ENCODE measurements around the gene DNAH17. TPM values are rescaled to one million over a fixed set of nuclear protein-coding genes. Genes with fewer than 3 reads are reported as not detected.

The DNAH17 gene
- total RNA-seq, 1 donor from 2014 or later = 0.25 TPM

DNA sequence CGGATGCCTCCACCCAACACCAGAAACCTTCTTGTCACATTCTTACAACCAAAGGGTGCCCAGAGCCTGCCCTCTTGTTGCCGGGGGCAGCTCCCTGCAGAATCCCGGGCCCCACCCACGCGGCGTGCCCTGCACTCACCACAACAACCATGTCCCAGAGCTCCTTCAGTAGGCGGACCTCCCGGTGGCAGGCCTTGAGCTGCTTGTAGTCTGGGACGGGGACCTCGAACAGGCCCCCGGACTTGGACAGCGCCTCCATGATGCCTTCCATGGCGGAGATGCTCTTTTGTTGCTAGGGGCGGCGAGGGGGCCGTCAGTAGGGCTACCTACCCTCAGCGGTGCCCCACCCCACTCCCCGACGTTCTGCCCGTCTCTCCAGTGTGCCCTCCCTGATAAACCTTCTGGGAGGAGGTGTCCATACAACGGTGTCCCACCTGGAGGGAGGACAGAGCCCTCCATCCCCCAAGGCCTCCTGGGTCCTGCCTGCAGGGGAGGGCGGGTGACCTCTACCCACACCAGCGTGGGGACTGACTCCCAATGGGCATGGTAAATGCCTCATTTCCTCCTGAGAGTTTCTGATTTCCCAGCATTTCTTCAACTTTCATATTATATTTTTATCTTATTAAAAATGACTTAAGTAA, 52.2 kb downstream of the DNAH17 start:
- DNase-seq (ENCODE audit: low read depth) = no peak
- H3K36me3 ChIP-seq (ENCODE audit: control insufficient read depth, insufficient read depth, low read length) = no peaks in the 10 kb centered on the region
- H3K4me3 ChIP-seq (ENCODE audit: low read depth, low read length) = no peak overlapping the region
- TF ChIP-seq, protein P1, sequence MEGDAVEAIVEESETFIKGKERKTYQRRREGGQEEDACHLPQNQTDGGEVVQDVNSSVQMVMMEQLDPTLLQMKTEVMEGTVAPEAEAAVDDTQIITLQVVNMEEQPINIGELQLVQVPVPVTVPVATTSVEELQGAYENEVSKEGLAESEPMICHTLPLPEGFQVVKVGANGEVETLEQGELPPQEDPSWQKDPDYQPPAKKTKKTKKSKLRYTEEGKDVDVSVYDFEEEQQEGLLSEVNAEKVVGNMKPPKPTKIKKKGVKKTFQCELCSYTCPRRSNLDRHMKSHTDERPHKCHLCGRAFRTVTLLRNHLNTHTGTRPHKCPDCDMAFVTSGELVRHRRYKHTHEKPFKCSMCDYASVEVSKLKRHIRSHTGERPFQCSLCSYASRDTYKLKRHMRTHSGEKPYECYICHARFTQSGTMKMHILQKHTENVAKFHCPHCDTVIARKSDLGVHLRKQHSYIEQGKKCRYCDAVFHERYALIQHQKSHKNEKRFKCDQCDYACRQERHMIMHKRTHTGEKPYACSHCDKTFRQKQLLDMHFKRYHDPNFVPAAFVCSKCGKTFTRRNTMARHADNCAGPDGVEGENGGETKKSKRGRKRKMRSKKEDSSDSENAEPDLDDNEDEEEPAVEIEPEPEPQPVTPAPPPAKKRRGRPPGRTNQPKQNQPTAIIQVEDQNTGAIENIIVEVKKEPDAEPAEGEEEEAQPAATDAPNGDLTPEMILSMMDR (IDR thresholded peaks at IDR 0.05; ENCODE audit: insufficient read depth, low read length, poor library complexity, severe bottlenecking) = no peak
- H3K27me3 ChIP-seq (ENCODE audit: control insufficient read depth, insufficient read depth, low read length) = no peaks in the 10 kb centered on the region

DNA sequence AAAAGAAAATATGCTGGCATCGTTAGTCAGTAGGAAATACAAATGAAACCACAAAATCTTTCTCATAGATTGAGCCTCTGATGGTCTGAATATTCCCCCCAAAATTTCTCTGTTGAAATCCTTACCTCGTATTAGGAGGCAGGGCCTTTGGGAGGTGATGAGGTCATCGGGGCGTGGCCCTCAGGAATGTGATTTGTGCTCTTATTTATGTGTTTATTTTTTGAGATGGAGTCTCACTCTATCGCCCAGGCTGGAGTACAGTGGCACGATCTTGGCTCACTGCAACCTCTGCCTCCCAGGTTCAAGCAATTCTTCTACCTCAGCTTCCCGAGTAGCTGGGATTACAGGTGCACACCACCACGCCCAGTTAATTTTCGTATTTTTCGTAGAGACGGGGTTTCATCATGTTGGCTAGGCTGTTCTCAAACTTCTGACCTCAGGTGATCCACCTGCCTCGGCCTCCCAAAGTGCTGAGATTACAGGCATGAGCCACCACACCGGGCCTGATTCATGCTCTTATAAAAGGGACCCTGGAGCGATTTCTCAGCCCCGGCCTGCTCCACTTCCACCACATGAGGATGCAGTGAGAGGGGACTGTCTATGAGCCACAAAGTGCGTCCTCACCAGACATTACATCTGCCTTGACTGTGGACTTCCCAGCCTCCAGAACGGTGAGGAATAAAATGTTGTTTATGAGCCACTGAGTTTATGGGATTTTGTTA, 53.1 kb downstream of the DNAH17 start:
- H3K36me3 ChIP-seq (ENCODE audit: control insufficient read depth, insufficient read depth, low read length) = no peaks in the 10 kb centered on the region
- no peak overlapping the region for H3K4me3 ChIP-seq (ENCODE audit: low read depth, low read length)
- no peaks in the 10 kb centered on the region for H3K27me3 ChIP-seq (ENCODE audit: control insufficient read depth, insufficient read depth, low read length)
- DNase-seq (ENCODE audit: low read depth) = no peak
- TF ChIP-seq, protein P1 (IDR thresholded peaks at IDR 0.05; ENCODE audit: insufficient read depth, low read length, poor library complexity, severe bottlenecking) = no peak

DNA sequence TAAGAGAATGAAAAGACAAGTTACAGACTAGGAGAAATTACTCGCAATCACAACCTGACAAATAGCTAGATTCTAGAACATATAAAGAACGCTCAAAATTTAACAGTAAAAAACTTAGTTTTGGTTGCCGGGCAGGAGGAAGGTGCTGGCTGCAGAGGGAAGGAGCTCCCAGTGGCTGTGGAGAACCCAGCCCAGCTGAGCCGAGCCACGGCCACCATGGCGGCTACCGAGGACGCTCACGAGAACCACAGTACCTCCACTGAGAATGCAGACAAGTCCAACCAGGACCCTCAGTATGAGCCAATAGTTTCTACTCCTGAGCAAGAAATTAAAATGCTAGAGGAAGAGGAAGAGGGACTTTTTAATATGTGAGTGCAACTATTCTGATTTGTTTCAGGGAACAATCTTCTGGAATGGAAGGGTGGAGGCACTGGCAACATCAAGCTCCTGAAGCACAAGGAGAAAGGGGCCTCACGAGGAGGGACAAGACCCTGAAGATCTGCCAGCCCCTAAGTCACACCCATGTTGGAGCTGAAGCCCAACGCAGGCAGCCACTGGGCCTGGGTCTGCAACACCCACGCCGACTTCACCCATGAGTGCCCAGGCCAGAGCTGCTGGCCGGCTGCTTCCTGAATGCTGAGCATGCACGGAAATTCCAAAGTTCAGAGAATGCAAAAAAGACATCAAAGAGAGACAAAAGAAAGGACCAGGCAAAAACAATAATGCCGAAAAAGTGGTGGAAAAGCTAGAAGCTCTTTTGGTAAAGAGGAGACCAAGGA, 55.0 kb downstream of the DNAH17 start:
- TF ChIP-seq, protein P1 (IDR thresholded peaks at IDR 0.05; ENCODE audit: insufficient read depth, low read length, poor library complexity, severe bottlenecking) = no peak
- Histone ChIP-seq H3K36me3 (ENCODE audit: control insufficient read depth, insufficient read depth, low read length) (no peaks in the 10 kb centered on the region), H3K27me3 (ENCODE audit: control insufficient read depth, insufficient read depth, low read length) (no peaks in the 10 kb centered on the region), H3K4me3 (ENCODE audit: low read depth, low read length) (no peak overlapping the region)
- no peak for DNase-seq (ENCODE audit: low read depth)

DNA sequence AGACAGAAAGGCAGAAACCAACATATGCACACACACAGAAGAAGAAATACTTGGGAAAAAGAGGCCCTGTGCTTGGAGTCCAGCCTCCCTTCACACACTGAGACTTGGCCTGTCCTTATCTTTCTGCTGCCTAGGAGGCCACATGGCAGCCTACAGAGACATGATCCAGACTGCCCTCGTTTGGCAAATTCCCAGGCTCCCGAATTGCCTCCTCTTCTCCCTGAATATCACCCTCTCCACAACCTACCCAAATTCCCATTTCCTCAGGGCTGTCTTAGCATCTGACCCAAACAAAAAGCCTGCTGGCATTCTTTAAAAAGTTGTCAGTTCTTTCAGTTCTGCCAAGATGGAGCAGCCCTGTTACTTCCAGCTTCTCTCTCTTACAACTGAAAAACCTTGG, 59.8 kb downstream of the DNAH17 start:
- H3K36me3 ChIP-seq (ENCODE audit: control insufficient read depth, insufficient read depth, low read length) = no peaks in the 10 kb centered on the region
- H3K4me3 ChIP-seq (ENCODE audit: low read depth, low read length) = no peak overlapping the region
- no peaks in the 10 kb centered on the region for H3K27me3 ChIP-seq (ENCODE audit: control insufficient read depth, insufficient read depth, low read length)
- no peak for DNase-seq (ENCODE audit: low read depth)
- TF ChIP-seq, protein P1 (IDR thresholded peaks at IDR 0.05; ENCODE audit: insufficient read depth, low read length, poor library complexity, severe bottlenecking) = no peak

DNA sequence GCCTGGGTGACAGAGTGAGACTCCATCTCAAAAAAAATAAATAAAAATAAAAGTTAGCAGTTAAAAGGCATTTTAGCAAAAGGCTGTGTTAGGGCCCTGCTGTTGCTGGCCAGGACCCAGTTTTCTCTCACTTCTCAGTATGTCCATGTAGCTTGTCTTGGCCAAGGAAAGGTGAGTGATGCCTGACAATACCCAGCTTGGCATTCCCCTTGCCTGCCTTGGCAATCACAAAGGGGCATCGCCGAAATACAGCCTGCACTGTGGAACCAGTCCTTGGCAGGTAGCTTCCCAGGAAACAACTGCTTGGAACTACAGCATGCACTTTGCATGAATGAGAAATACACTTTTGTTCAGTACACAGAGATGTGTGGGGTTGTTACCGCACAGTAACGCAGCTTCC, 61.7 kb downstream of the DNAH17 start:
- TF ChIP-seq, protein P1 (IDR thresholded peaks at IDR 0.05; ENCODE audit: insufficient read depth, low read length, poor library complexity, severe bottlenecking) = no peak
- Histone ChIP-seq H3K27me3 (ENCODE audit: control insufficient read depth, insufficient read depth, low read length) (no peaks in the 10 kb centered on the region), H3K4me3 (ENCODE audit: low read depth, low read length) (no peak overlapping the region), H3K36me3 (ENCODE audit: control insufficient read depth, insufficient read depth, low read length) (no peaks in the 10 kb centered on the region)
- no peak for DNase-seq (ENCODE audit: low read depth)
